Measurements from ENCODE around the gene ENTPD7.
A peak's percentile ranks its signal among the peaks of the same experiment; 100 is the strongest.

DNA sequence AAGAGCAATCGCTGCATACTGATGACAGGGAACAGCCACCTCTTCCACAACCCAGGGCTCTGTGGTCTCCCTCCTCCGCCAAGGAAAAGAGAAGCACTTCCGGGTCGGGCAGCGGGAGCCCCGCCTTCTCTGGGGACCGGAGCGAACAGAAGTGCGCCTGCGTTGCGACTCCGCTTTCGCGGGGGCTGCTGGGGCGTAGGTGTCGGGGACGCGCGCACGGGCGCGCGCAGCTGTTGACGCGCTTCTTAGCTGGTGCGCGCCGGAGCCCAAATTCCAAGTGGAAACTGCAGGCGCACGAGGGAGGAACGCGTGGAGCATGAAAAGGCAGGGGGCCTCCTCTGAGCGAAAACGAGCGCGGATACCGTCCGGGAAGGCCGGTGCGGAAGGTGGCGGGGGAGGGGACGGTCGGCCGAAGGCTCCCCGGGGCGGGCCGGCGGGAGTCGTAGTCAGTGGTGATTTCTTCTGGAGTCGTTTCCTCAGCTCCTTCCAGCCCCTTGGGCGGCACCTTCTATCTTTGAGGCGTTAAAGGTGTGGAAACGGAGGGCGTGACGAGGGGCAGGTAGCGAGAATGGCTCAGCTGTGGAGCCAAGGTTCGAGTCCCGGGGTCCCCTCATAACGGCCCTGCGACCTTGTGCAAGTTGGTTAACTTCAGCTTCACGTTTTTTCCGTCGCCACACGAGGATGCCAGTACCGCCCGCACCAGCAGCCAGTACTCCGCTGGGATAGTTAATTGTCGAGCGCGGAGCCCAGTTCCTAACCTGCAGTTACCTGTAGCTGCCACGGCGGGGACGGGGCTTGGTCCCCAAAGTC, 72.9 kb downstream of the ENTPD7 start, which contains the start of the genes COX15 and CUTC:
- TF ChIP-seq EP300 (IDR thresholded peaks at IDR 0.05) = peak in 1 of 4 donors; percentile 78
- TF ChIP-seq POLR2A (IDR thresholded peaks at IDR 0.05) = peak; percentile 68 to 84
- TF ChIP-seq, protein P1, sequence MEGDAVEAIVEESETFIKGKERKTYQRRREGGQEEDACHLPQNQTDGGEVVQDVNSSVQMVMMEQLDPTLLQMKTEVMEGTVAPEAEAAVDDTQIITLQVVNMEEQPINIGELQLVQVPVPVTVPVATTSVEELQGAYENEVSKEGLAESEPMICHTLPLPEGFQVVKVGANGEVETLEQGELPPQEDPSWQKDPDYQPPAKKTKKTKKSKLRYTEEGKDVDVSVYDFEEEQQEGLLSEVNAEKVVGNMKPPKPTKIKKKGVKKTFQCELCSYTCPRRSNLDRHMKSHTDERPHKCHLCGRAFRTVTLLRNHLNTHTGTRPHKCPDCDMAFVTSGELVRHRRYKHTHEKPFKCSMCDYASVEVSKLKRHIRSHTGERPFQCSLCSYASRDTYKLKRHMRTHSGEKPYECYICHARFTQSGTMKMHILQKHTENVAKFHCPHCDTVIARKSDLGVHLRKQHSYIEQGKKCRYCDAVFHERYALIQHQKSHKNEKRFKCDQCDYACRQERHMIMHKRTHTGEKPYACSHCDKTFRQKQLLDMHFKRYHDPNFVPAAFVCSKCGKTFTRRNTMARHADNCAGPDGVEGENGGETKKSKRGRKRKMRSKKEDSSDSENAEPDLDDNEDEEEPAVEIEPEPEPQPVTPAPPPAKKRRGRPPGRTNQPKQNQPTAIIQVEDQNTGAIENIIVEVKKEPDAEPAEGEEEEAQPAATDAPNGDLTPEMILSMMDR (IDR thresholded peaks at IDR 0.05) = peak in 1 of 4 experiments; percentile 22

Data from sigmoid colon (tissue), 4 donors.